Activated CD8-positive, alpha-beta T cell treated with anti-CD3 and anti-CD28 coated beads for 36 hours (primary cell): ENCODE measurements around the gene IRF2. TPM values are rescaled to one million over a fixed set of nuclear protein-coding genes. Genes with fewer than 3 reads are reported as not detected.

ENCODE experiments used
- ATAC-seq: fragments of 200-7000 bp; cut with Tn5 transposase; one replicate; pipeline ENCODE4 v1.10.0; 2021; ENCODE audit warnings: mild to moderate bottlenecking, moderate library complexity
- CTCF ChIA-PET: fragments of 350-600 bp; sonication (Branson Sonifier 250); formaldehyde crosslinking; loops from one replicate; lab custom pipeline; 2021; ENCODE audit warnings: antibody characterized with exemption; lab: Charles Lee
- POLR2A ChIA-PET: fragments of 350-600 bp; sonication (Branson Sonifier 250); formaldehyde crosslinking; loops from one replicate; lab custom pipeline; 2021; ENCODE audit warnings: antibody characterized with exemption; lab: Charles Lee
- DNase-seq: peaks from one replicate; pipeline ENCODE4 v3.0.0-alpha.2; 2020
- H3K27ac Mint-ChIP-seq: one replicate; pipeline ENCODE4 v1.8.0; 2021; ENCODE audit warnings: mild to moderate bottlenecking, mixed read lengths
- H3K27me3 Mint-ChIP-seq: one replicate; pipeline ENCODE4 v1.8.0; 2021; ENCODE audit warnings: mixed read lengths
- H3K36me3 Mint-ChIP-seq: one replicate; pipeline ENCODE4 v1.8.0; 2021; ENCODE audit warnings: low read depth, mixed read lengths
- H3K4me1 Mint-ChIP-seq: one replicate; pipeline ENCODE4 v1.8.0; 2021; ENCODE audit warnings: low read depth, mixed read lengths
- H3K4me3 Mint-ChIP-seq: one replicate; pipeline ENCODE4 v1.8.0; 2021; ENCODE audit warnings: mild to moderate bottlenecking, moderate library complexity, mixed read lengths
- H3K9me3 Mint-ChIP-seq: one replicate; pipeline ENCODE4 v1.8.0; 2021; ENCODE audit warnings: mixed read lengths
- intact Hi-C: fragments of 100-400 bp; cut with micrococcal nuclease; formaldehyde crosslinking; loops from one replicate; pipeline ENCODE4 v1.10.0; 2022
- total RNA-seq, 2 experiments: library from RNA; stranded (reverse); gene quantifications; one replicate each; pipeline ENCODE4 v1.2.3, GENCODE V29; 2021
- TF ChIP-seq, protein P1 (sequence below): fragments of 200-600 bp; IDR thresholded peaks from one replicate; pipeline ENCODE4 v1.8.0; 2022; ENCODE audit warnings: antibody characterized with exemption, mild to moderate bottlenecking

IRF2 gene
- total RNA-seq, 2 experiments from 2014 or later = 48.1 to 56.4 TPM

- Mint-ChIP-seq H3K36me3 (peaks cover 8% of the 10 kb centered on the region), H3K27me3 (no peaks in the 10 kb centered on the region), H3K27ac (no peak overlapping the region), H3K4me1 (peaks cover 50% of the 10 kb centered on the region), H3K4me3 (no peak overlapping the region), H3K9me3 (no peaks in the 10 kb centered on the region)
- ChIA-PET CTCF (interaction anchor here (0.8 to 1.3 kb wide), 4 partner anchors 8 to 169 kb away, joined by 3 read pairs; no protein-coding TSS in a partner anchor), POLR2A (interaction anchor here (1.7 kb wide), 1 partner anchor 8 kb away, joined by 3 read pairs; no protein-coding TSS in a partner anchor)
- no peak for ATAC-seq
- intact Hi-C loops = no loop called here
- no peak for DNase-seq
- TF ChIP-seq, protein P1, sequence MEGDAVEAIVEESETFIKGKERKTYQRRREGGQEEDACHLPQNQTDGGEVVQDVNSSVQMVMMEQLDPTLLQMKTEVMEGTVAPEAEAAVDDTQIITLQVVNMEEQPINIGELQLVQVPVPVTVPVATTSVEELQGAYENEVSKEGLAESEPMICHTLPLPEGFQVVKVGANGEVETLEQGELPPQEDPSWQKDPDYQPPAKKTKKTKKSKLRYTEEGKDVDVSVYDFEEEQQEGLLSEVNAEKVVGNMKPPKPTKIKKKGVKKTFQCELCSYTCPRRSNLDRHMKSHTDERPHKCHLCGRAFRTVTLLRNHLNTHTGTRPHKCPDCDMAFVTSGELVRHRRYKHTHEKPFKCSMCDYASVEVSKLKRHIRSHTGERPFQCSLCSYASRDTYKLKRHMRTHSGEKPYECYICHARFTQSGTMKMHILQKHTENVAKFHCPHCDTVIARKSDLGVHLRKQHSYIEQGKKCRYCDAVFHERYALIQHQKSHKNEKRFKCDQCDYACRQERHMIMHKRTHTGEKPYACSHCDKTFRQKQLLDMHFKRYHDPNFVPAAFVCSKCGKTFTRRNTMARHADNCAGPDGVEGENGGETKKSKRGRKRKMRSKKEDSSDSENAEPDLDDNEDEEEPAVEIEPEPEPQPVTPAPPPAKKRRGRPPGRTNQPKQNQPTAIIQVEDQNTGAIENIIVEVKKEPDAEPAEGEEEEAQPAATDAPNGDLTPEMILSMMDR = no peak
Measured at GRCh38 chr4:184433258-184433892, 41.0 kb downstream of the IRF2 start.

DNA sequence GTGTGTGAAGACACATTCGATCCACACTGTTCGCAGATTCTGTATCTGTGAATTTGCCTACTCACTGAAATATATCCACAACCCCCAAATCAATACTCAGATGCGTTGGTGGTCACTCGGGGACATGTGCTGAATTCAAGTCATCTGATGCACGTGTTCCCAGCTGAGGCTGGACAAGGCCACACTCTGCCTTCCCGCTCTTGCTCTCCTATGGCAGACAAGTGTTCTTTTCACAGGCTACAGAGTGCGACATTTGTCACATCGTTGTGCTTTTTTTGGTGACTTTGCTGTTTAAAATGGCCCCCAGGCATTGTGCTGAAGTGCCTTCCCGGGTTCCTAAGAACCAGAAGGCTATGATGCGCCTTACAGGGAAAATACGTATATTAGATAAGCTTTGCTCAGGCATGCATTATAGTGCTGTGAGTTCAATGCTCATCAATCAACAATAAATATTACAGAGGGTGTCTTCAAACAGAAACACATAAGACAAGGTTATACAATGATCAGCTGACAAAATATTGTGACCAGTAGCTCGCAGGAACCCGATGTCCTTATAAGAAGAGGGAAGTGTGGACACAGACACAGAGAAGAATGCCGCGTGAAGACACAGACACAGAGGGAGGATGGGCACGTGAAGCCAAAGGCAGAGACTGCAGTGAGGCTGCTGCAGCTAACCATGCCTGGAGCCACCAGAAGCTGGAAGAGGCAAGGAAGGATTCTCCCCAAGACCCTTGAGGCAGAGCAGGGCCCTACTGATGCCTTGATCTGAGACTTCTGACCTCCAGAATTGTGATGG is 42.0 kb downstream of the IRF2 start:
- TF ChIP-seq, protein P1 = no peak
- DNase-seq (no peak), ATAC-seq (no peak)
- H3K4me3 Mint-ChIP-seq = no peak overlapping the region
- peaks cover 44% of the 10 kb centered on the region for H3K4me1 Mint-ChIP-seq
- no peak overlapping the region for H3K27ac Mint-ChIP-seq
- no peaks in the 10 kb centered on the region for H3K9me3 Mint-ChIP-seq
- peaks cover 11% of the 10 kb centered on the region for H3K36me3 Mint-ChIP-seq
- ChIA-PET CTCF (interaction anchor here (0.8 to 1.5 kb wide), 4 partner anchors 9 to 168 kb away, joined by 3 to 4 read pairs (median 3); no protein-coding TSS in a partner anchor), POLR2A (interaction anchor here (1.3 to 1.7 kb wide), 2 partner anchors 9 to 22 kb away, joined by 3 read pairs; no protein-coding TSS in a partner anchor)
- intact Hi-C loops = no loop called here
- H3K27me3 Mint-ChIP-seq = no peaks in the 10 kb centered on the region

- intact Hi-C loops = no loop called here
Measured at GRCh38 chr4:184430163-184430562, 44.2 kb downstream of the IRF2 start.

GRCh38 chr4:184428787-184429186 is 45.6 kb downstream of the IRF2 start:
- H3K36me3 Mint-ChIP-seq = peaks cover 35% of the 10 kb centered on the region
- H3K27me3 Mint-ChIP-seq = no peaks in the 10 kb centered on the region
- H3K27ac Mint-ChIP-seq = no peak overlapping the region
- ATAC-seq (no peak), DNase-seq (no peak)
- intact Hi-C loops = no loop called here
- peaks cover 45% of the 10 kb centered on the region for H3K4me1 Mint-ChIP-seq
- no peak overlapping the region for H3K4me3 Mint-ChIP-seq
- CTCF ChIA-PET = interaction anchor here (0.6 to 1.6 kb wide), 2 partner anchors 9 to 94 kb away, joined by 3 to 5 read pairs; no protein-coding TSS in a partner anchor
- TF ChIP-seq, protein P1 = no peak
- POLR2A ChIA-PET = no interaction called here
- H3K9me3 Mint-ChIP-seq = no peaks in the 10 kb centered on the region

More at GRCh38 chr4:184430163-184430562, 44.2 kb downstream of the IRF2 start:
- no peak overlapping the region for H3K4me3 Mint-ChIP-seq
- peaks cover 29% of the 10 kb centered on the region for H3K36me3 Mint-ChIP-seq
- H3K27me3 Mint-ChIP-seq = no peaks in the 10 kb centered on the region
- TF ChIP-seq, protein P1 = no peak
- peaks cover 41% of the 10 kb centered on the region for H3K4me1 Mint-ChIP-seq
- H3K27ac Mint-ChIP-seq = peak overlapping the region; percentile 22
- no peaks in the 10 kb centered on the region for H3K9me3 Mint-ChIP-seq
- POLR2A ChIA-PET = interaction anchor here (1.6 kb wide), 1 partner anchor 304 kb away, joined by 3 read pairs; the partner anchor contains the start of gene CENPU
- DNase-seq (no peak), ATAC-seq (no peak)
- CTCF ChIA-PET = interaction anchor here (0.9 kb wide), 1 partner anchor 145 kb away, joined by 3 read pairs; no protein-coding TSS in a partner anchor
